Tibial artery (tissue), 4 donors: ENCODE measurements around the gene ASCL2.

Experiments
- DNase-seq, 2 donors: peaks; one replicate each; pipeline ENCODE4 v3.0.0-alpha.2; 2019
- H3K27ac ChIP-seq, 2 donors: fragments of 200-600 bp; sonication (generic) in 1 of 2; 1 replicate in 1 of 2; 2 replicates in 1 of 2; pipeline ENCODE4 v1.5.1; 2018 to 2019; ENCODE audit warnings: mild to moderate bottlenecking in 1 of 2
- H3K27me3 ChIP-seq, 2 donors: fragments of 200-600 bp; sonication (generic) in 1 of 2; one replicate each; pipeline versions ENCODE4 v1.5.1 to v1.6.0; 2016 to 2019
- H3K36me3 ChIP-seq, 3 donors: fragments of 200-600 bp; sonication (generic) in 2 of 3; one replicate each; pipeline ENCODE4 v1.5.1; 2016 to 2019; ENCODE audit warnings: mild to moderate bottlenecking in 2 of 3
- H3K4me1 ChIP-seq, 4 donors: fragments of 200-600 bp; sonication (generic) in 2 of 4; 1 replicate in 3 of 4; 2 replicates in 1 of 4; pipeline ENCODE4 v1.5.1; 2016 to 2019
- H3K4me3 ChIP-seq, 2 donors: fragments of 200-600 bp; sonication (generic) in 1 of 2; 1 replicate in 1 of 2; 2 replicates in 1 of 2; pipeline ENCODE4 v1.5.1; 2018 to 2019; ENCODE audit warnings: mild to moderate bottlenecking in 2 of 2
- H3K9me3 ChIP-seq, 3 donors: fragments of 200-600 bp; sonication (generic) in 1 of 3; one replicate each; pipeline ENCODE4 v1.5.1; 2016 to 2019
- intact Hi-C: fragments of 100-400 bp; cut with DNase I; formaldehyde crosslinking; loops from one replicate; pipeline ENCODE4 v1.15.0; 2023; ENCODE audit warnings: low total_unique reads
- TF ChIP-seq, protein P1 (sequence below), 2 experiments: fragments of 200-600 bp in 1 of 2; fragments of 450-650 bp in 1 of 2; IDR thresholded peaks; one replicate each; pipeline ENCODE4 v1.5.1; 2017 to 2019; ENCODE audit warnings: antibody characterized with exemption in 2 of 2, mild to moderate bottlenecking in 1 of 2, moderate library complexity in 1 of 2

ASCL2 gene, protein sequence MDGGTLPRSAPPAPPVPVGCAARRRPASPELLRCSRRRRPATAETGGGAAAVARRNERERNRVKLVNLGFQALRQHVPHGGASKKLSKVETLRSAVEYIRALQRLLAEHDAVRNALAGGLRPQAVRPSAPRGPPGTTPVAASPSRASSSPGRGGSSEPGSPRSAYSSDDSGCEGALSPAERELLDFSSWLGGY

DNA sequence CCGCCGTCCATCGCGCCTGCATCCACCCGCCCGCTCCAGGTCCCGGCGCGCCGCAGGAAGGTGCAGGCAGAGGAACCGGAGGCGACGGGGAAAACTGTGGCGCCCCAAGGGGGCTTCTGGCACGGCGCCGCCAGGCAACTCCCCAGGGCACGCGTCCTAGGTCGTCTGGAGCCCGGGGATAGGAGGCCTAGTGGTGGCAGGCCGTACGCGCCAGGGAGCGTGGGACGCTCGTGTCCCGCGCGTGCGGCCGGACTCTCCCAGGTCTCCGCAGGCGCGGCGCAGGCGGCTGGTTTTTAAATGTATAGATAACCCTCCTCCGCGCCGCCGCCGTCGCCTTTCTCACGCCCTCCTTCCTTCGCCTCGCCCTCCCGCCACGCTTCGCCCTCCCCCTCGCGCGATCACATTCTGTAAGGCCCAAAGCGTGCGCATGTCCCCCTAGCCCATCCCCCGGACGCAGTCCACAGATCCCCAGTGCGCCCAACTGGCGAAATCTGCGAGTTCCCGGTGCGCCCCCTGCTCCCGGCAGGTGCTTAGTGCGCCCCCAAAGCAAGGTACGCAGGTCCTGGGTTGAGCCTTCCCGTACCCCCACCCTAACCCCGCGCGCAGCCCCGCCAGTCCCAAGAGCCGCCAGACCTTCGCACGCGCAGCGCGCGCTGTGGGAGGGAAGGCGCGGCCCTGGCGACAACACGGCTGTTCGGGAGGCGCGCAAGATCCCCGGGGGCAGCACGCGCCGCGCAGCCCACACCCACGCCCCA, at the start of gene ASCL2:
ASCL2 (minus strand) TSS at position 267 of the 755 bp plus-strand sequence; CDS start at position 11, 256 bp downstream.
- peak within 1 kb of the TSS; percentile 39 to 53 for H3K4me3 ChIP-seq
- H3K27me3 ChIP-seq = peaks cover 0 to 73% of the 10 kb centered on the region in 2 donors
- peak in 1 of 2 donors; percentile 56 for DNase-seq
- intact Hi-C loops = no loop called here
- TF ChIP-seq, protein P1, sequence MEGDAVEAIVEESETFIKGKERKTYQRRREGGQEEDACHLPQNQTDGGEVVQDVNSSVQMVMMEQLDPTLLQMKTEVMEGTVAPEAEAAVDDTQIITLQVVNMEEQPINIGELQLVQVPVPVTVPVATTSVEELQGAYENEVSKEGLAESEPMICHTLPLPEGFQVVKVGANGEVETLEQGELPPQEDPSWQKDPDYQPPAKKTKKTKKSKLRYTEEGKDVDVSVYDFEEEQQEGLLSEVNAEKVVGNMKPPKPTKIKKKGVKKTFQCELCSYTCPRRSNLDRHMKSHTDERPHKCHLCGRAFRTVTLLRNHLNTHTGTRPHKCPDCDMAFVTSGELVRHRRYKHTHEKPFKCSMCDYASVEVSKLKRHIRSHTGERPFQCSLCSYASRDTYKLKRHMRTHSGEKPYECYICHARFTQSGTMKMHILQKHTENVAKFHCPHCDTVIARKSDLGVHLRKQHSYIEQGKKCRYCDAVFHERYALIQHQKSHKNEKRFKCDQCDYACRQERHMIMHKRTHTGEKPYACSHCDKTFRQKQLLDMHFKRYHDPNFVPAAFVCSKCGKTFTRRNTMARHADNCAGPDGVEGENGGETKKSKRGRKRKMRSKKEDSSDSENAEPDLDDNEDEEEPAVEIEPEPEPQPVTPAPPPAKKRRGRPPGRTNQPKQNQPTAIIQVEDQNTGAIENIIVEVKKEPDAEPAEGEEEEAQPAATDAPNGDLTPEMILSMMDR (IDR thresholded peaks at IDR 0.05) = no peak
- no peaks in the 10 kb centered on the region for H3K36me3 ChIP-seq
- H3K4me1 ChIP-seq = peaks cover 0 to 27% (median 21%) of the 10 kb centered on the region in 4 donors
- H3K27ac ChIP-seq = no peak within 1 kb of the TSS
- H3K9me3 ChIP-seq = no peaks in the 10 kb centered on the region

DNA sequence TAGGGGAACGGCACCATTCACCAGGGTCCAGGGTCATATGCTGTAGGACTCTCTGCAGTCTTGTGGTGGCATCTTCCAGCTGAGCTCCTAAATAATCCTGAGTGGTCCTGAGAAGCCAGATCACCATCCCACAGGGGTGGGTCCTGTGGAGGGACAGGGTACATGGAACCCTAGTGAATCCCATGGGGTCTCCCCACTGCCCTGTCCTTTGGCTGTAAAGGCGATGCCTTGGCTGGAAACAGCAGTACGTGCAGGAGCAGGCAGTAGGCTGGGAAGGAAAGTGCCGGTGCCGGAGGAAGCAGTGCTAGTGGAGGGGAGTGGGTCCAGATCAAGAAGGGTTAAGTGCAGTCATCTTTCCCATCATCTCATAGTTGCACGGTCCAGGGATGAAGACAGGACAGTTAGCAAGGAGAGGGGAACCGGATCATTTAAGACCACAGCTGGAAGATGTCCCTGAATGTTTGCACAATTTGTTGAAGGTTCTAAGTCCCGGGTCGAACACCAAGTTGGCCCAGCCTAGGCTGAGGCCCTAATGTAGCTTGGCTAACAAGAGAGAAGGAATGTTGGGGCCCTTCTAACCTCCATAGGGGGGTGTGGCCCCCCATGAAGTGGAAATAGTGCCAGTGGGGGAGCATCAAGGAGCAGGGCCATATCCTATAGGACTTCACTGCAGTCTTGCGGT, 49.5 kb upstream of the ASCL2 start:
- Histone ChIP-seq H3K27me3 (no peaks in the 10 kb centered on the region), H3K27ac (no peak overlapping the region), H3K9me3 (peaks cover 0 to 4% (median 0%) of the 10 kb centered on the region in 3 donors), H3K36me3 (no peaks in the 10 kb centered on the region), H3K4me1 (peaks cover 0 to 9% (median 7%) of the 10 kb centered on the region in 4 donors), H3K4me3 (no peak overlapping the region)
- intact Hi-C loops = loop anchor here (10.0 kb wide), 1 partner anchor 455 kb away; no protein-coding TSS in a partner anchor
- TF ChIP-seq, protein P1 (IDR thresholded peaks at IDR 0.05) = no peak
- DNase-seq = peak in 1 of 2 donors; percentile 53

DNA sequence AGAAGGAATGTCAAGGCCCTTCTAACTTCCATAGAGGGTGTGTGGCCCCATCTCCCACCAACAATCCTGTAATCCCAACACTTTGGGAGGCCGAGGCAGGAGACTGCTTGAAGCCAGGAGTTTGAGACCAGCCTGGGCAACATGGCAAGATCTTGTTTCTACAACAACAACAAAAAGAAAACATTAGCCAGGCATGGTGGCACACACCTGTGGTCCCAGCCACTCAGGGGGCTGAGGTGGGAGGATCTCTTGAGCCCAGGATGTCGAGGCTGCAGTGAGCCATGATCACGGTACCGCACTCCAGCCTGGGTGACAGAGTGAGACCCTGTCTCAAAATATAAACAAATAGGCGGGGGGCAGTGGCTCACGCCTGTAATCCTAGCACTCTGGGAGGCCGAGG, 48.3 kb upstream of the ASCL2 start:
- peaks cover 0 to 4% (median 0%) of the 10 kb centered on the region in 3 donors for H3K9me3 ChIP-seq
- peaks cover 0 to 20% (median 16%) of the 10 kb centered on the region in 4 donors for H3K4me1 ChIP-seq
- no peaks in the 10 kb centered on the region for H3K27me3 ChIP-seq
- intact Hi-C loops = loop anchor here (10.0 kb wide), 1 partner anchor 456 kb away; no protein-coding TSS in a partner anchor
- H3K36me3 ChIP-seq = no peaks in the 10 kb centered on the region
- TF ChIP-seq, protein P1 (IDR thresholded peaks at IDR 0.05) = no peak
- DNase-seq = no peak
- H3K27ac ChIP-seq = no peak overlapping the region
- no peak overlapping the region for H3K4me3 ChIP-seq

DNA sequence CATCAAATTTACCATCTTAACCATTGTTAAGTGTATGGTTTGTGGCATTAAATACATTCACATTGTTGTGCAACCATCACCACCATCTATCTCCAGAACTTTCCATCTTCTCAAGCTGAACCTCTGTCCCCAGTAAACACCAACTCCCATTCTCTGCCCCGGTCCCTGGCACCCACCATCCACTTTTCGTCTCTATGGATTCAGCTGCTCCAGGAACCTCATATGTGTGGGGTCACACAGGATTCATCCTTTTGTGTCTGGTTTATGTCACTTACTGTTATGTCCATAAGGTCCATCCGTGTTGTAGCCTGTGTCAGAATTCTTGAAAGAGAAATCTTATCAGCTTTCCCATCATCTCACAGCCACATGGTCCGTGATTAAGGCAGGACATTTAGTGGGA, 47.7 kb upstream of the ASCL2 start:
- Histone ChIP-seq H3K9me3 (peaks cover 0 to 4% (median 0%) of the 10 kb centered on the region in 3 donors), H3K36me3 (no peaks in the 10 kb centered on the region), H3K27me3 (no peaks in the 10 kb centered on the region), H3K4me3 (no peak overlapping the region), H3K27ac (no peak overlapping the region), H3K4me1 (peaks cover 0 to 23% (median 16%) of the 10 kb centered on the region in 4 donors)
- DNase-seq = no peak
- TF ChIP-seq, protein P1 (IDR thresholded peaks at IDR 0.05) = no peak
- intact Hi-C loops = loop anchor here (10.0 kb wide), 1 partner anchor 457 kb away; no protein-coding TSS in a partner anchor

DNA sequence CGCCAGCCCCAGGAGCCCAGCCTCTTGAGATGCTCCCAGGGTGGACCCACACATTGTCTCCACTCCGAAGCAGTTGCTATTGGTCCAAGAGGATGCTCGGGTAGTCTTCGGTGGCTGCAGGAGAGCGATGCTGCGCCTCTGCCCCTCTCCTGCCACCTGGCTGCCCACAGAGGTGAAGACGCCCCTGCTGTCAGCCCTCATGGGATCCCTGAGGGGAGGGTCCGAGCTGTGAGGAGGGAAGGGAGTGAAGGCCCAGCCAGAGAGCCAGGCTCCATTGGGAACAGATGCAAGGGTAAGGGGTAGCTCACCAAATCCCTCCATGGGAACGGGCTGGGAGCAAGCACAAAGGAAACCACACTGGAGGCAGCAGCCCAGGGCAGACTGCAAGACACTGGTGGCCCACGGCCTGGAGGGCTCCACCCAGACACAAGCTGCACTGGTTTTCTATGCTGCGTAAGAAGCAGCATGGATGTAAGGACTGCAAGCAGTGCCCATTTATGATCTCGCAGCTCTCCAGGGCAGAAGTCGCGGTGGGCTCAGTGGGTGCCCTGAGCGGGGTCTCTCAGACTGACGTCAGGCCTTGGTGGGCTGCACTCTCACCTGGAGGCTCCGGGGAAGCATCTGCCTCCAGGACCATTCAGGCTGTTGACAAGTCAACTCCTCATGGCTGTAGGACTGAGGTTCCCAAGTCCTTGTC, 47.1 kb upstream of the ASCL2 start:
- intact Hi-C loops = loop anchor here (10.0 kb wide), 1 partner anchor 457 kb away; no protein-coding TSS in a partner anchor
- H3K27me3 ChIP-seq = no peaks in the 10 kb centered on the region
- TF ChIP-seq, protein P1 (IDR thresholded peaks at IDR 0.05) = no peak
- peaks cover 0 to 4% (median 0%) of the 10 kb centered on the region in 3 donors for H3K9me3 ChIP-seq
- no peak overlapping the region for H3K27ac ChIP-seq
- no peaks in the 10 kb centered on the region for H3K36me3 ChIP-seq
- peaks cover 0 to 26% (median 18%) of the 10 kb centered on the region in 4 donors for H3K4me1 ChIP-seq
- no peak overlapping the region for H3K4me3 ChIP-seq
- DNase-seq = no peak
